ENCODE data around the gene RBM19.

The RBM19 gene

DNA sequence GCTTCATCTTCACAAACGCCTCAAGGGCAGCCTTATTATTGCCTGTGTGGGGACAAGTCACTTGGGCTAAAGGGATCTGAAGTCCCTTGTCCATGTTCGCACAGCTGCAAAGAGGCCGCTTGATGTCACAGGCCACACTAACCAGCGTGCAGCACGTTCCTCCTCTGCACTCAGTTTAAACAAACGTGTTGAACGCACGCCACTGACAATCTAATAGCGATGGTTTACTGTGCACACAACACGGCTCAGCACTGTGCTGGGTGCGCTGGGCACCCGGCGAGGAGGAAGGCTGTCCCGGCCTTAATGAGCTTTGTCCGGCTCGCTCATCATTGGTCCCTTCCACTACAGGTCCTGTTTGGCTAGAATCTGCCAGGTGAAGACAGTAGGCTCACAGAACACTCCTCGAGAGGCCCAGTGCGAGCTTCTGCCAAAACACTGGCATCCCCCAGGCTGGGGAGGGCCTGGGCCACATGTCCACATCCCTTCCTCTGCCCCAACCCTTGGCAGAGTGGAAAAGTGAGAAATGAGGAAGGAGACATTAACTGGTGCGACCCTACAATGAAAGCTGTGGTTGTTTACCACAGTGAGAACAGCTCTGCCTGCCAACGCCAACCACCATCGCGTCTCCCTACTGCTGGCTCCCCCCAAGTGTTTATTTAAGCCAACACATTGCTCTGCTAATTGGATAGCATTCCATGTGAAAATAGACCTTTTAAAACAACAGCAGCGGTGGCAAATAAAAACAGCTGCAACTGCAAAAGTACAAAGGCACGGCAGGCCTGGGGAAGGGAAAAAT, 113.2 kb downstream of the RBM19 start:
- no peak for DNase-seq

DNA sequence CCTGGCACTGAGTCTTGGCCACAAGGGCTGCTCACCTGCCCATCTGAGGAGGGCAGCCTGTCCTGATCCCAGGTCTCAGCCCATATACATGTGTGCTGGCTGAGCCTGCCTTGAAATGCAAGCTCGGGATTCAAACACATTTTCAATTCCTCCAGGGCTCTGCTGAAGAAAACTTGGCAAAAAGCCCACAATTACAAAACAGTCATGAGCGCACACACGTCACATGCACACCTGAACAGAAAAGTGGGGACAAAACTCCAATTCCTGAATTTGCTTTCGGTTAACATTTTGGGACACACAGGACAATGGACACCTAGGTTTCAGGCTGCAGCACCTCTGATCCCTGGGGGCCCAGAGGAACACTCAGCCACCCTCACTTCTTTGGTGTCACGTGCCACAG, 113.9 kb downstream of the RBM19 start:
- no peak for DNase-seq

- DNase-seq = peak; percentile 54
These were observed 115.6 kb downstream of the RBM19 start for GRCh38 chr12:113850309-113851056.

GRCh38 chr12:113847856-113848255, 118.3 kb downstream of the RBM19 start:
- no peak for DNase-seq

DNA sequence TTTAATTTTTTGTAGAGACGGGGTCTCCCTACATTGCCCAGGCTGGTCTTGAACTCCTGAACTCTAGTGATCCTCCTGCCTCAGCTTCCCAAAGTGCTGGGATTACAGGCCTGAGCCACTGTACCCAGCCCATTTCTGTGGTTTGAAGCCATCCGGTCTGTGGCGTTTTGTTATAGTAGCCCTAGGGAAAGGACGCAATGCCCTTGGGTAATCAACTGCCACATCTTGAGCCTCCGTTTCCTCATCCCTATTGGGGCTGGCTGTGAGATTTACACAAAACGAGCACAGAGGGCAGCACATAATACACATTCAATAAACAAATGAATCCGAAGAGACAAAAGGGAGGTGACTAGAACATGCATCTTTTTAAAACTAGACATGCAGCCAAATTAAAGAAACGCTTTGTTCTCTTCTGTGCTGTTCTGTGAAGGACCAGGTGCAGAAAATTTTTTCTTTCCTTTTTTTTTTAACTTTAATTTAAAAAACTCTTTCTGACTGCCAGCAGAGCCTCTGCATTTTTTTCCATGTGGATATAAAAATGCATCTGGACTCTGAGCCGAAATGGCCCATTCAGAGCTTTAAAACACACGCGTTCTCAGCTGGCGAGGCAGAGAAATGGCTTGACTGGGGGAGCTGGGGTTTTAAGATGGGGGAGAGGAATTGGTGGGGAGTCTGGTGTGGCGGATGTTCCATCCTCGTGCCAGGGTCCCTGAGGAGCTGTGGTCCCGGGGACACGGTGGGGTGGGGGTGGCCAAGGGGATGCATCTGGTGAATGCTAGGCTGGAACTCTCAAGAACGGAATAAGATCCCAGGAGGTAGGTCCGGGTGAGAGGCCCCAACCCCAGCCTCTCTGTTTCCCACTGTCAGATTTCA, 119.0 kb downstream of the RBM19 start:
- peak; percentile 43 for DNase-seq

GRCh38 chr12:113845900-113846674, 120.0 kb downstream of the RBM19 start:
- DNase-seq = no peak

DNA sequence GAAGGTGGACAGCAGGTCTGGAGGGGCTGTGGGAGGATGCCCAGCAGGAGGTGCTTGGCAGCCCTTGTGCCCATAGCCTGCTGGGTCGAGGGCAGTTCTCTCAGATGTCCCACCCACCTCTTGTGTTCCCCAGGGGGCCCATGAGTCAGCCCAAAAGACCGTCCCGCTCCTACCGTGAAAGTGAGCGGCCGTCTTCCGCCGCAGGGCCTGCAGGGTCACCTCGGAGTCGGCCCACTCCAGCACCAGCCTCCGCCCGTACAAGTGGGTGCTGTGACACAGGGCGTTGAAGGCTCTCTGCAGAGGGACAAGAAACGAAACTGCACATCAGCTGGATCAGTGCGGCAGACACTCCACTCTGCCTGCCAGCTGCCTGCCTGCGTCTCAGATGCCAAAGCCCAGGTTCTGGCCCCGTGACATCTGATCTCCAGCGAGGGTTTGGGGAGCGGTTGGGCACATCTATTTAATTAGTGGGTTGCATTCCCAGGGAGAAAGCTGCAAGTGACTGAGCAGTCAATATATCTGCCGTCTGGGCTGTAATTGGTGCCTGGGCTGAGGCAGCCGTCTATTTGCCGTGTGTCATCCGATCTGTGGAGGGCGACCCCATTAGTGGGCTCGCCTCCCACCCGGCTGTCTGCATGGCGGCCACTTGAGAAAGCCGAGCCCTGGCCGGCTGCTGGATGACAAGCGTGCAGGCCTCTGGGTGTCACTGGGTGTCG, 121.5 kb downstream of the RBM19 start:
- DNase-seq = no peak

DNA sequence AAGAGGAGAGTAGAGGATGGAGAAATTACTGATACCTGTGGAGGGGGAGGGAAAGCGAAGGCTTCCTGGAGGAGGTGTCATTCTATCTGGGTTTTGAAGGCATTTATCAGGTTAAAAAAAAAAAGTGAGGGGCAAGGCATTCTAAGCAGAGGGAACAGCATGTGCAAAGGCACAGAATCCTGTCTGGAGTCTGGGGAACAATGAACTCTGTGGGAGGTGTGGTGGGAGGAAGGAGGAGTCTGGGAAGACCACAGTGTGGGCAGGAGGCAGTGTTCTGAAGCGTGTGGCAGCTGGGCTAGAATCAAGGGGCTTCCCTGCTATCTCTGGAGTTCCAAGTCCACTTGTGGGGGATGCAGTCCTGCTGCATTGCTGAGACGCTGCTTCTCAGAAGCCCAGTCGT, 123.4 kb downstream of the RBM19 start:
- DNase-seq = no peak

DNA sequence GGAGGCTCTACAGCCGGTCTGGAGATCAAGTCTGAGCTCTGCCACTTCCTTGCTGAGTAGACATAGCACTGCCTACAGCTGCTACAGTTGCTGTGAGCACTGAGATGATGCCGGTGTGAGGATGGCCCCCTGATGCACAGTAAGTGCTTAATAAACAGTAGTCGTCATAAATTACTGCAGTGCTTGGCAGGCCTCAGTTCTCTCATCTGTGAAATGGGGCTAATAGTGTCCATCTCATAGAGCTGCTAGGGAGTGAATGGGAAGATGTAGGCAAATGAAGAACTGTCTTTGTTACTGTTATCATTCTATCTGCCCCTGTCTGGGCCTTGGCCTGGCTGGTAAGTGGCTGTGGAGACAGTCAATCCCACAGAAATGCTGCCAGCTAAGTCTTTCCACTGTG, 124.3 kb downstream of the RBM19 start:
- no peak for DNase-seq

GRCh38 chr12:113840401-113841042, 125.6 kb downstream of the RBM19 start:
- no peak for DNase-seq

GRCh38 chr12:113838896-113839295, 127.2 kb downstream of the RBM19 start:
- no peak for DNase-seq

- DNase-seq = no peak
These were observed 128.4 kb downstream of the RBM19 start for GRCh38 chr12:113837528-113838296.

DNA sequence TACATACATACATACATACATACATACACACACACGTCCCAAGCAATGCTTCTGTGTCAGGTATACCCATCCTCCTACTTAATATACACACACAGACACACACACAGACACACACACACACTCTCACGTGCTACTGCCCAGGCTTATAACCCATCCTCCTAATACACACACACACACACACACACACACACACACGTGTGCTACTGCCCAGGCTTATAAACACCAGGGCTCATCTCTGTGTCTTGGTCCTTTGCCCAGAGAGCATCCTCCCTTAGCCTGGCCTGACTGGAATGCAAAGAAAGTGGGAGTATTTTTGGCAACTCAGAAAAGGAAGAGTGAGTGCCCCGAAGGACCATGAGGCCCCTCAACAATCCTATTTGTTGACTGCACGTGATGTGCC, 129.0 kb downstream of the RBM19 start:
- DNase-seq = peak; percentile 42

GRCh38 chr12:113835896-113836295, 130.2 kb downstream of the RBM19 start:
- no peak for DNase-seq

DNA sequence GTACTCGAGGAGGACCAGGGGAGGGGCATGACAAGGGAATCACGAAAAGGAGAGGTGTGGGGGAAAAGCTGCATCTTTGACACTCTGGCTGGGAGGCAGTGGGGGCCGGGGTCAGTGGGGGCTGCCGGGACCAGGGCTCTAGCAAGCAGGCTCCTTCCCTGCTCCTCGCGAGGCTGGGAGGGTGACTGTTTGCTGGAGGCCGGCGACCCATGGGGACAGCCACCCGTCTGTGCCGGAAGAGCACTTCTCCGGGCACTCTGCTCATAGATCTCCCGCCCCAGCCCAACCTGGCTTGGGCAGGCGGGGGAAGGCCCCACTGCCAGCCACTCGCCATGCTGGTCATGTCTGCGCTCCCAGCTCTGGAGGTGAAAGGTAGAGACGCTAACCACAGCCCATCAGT, 130.7 kb downstream of the RBM19 start:
- DNase-seq = no peak

GRCh38 chr12:113833422-113833821, 132.7 kb downstream of the RBM19 start:
- no peak for DNase-seq

GRCh38 chr12:113831476-113831875, 134.6 kb downstream of the RBM19 start:
- DNase-seq = no peak

DNA sequence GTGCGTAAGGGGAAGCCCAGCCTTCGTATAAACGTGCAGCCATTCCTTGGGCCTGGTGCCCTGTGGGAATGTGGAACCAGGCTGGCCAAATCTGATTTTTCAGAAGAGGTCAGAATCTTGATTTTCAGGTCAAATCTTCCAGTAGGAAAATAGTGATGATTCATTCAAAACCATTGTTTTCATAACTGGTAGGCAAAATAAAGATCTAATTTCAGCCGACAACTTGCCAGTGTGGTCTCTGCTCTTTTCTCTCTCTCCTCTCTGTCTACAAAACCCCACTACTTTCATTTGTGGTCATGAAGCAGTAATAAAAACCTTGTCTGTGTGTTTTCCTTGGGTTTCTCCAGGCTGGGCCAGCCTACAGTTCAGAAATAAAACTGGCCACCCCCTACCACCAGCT, 135.1 kb downstream of the RBM19 start:
- DNase-seq = no peak

DNA sequence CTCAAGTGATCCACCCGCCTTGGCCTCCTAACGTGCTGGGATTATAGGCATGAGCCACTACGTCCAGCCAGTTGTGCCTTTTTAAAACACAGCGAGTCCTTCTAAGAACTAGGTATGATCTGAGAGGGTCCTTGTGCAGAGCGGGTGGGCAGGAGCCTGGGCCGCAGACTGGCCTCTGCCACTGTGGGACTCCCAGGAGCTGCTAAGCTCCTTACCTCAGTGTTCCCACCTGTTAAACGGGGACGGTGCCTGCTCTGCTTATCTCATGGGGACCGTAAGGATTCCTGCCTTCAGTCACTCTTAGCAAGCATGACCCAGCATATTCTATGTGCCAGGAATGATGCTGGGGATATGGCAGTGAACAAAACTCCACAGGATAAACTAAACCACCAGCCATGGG, 136.9 kb downstream of the RBM19 start:
- DNase-seq = no peak

- no peak for DNase-seq
These were observed 138.5 kb downstream of the RBM19 start for GRCh38 chr12:113827539-113828114.

Data from right hindlimb (tissue), 1 donor.